Neural crest cell (in vitro differentiated cells): ENCODE data around the gene GPR173. TPM values are rescaled to one million over a fixed set of nuclear protein-coding genes. Genes with fewer than 3 reads are reported as not detected.

Experiments
- DNase-seq: peaks from one replicate; pipeline ENCODE4 v3.0.0; 2021; ENCODE audit warnings: low read depth, mixed read lengths, low spot score
- H3K27ac Mint-ChIP-seq: one replicate; pipeline ENCODE4 v1.8.0; 2021; ENCODE audit warnings: mild to moderate bottlenecking, mixed read lengths; ENCODE audit not compliant: unreplicated experiment
- H3K27me3 Mint-ChIP-seq: 2 replicates; pipeline ENCODE4 v1.8.0; 2021; ENCODE audit warnings: low read depth, mild to moderate bottlenecking, mixed read lengths
- H3K36me3 Mint-ChIP-seq: 2 replicates; pipeline ENCODE4 v1.8.0; 2021; ENCODE audit warnings: low read depth, mild to moderate bottlenecking, mixed read lengths
- H3K4me1 Mint-ChIP-seq: 2 replicates; pipeline ENCODE4 v1.8.0; 2021; ENCODE audit warnings: mixed read lengths
- H3K4me3 Mint-ChIP-seq: one replicate; pipeline ENCODE4 v1.8.0; 2021; ENCODE audit warnings: mild to moderate bottlenecking, mixed read lengths
- H3K9me3 Mint-ChIP-seq: 2 replicates; pipeline ENCODE4 v1.8.0; 2021; ENCODE audit warnings: mixed read lengths
- CTCF ChIP-seq: fragments of 200-600 bp; sonication (generic); conservative IDR thresholded peaks from 2 replicates; pipeline ENCODE4 v1.5.0; 2021; ENCODE audit warnings: antibody characterized with exemption, mild to moderate bottlenecking
- total RNA-seq: library from RNA; stranded (reverse); gene quantifications from 2 replicates; pipeline ENCODE4 v1.2.1, GENCODE V29; 2021

GPR173 gene
- total RNA-seq, 1 donor from 2014 or later = 13.0 TPM

GRCh38 chrX:53071064-53071463 is 22.5 kb downstream of the GPR173 start:
- Mint-ChIP-seq H3K4me3 (no peak overlapping the region), H3K4me1 (peaks cover 16% of the 10 kb centered on the region), H3K27ac (no peak overlapping the region), H3K27me3 (no peaks in the 10 kb centered on the region), H3K36me3 (peaks cover 10% of the 10 kb centered on the region), H3K9me3 (no peaks in the 10 kb centered on the region)
- no peak for TF ChIP-seq CTCF
- DNase-seq = no peak

GRCh38 chrX:53071604-53072417 is 23.2 kb downstream of the GPR173 start:
- Mint-ChIP-seq H3K4me3 (peak overlapping the region; percentile 62), H3K9me3 (no peaks in the 10 kb centered on the region), H3K36me3 (peaks cover 10% of the 10 kb centered on the region), H3K4me1 (peaks cover 16% of the 10 kb centered on the region), H3K27ac (no peak overlapping the region), H3K27me3 (no peaks in the 10 kb centered on the region)
- TF ChIP-seq CTCF = peak; percentile 69
- no peak for DNase-seq

GRCh38 chrX:53072418-53073114 is 24.0 kb downstream of the GPR173 start:
- Mint-ChIP-seq H3K9me3 (no peaks in the 10 kb centered on the region), H3K27ac (no peak overlapping the region), H3K27me3 (no peaks in the 10 kb centered on the region), H3K4me1 (peaks cover 16% of the 10 kb centered on the region), H3K4me3 (no peak overlapping the region), H3K36me3 (peaks cover 8% of the 10 kb centered on the region)
- no peak for DNase-seq
- TF ChIP-seq CTCF = no peak

GRCh38 chrX:53073115-53073586 is 24.6 kb downstream of the GPR173 start:
- H3K27ac Mint-ChIP-seq = no peak overlapping the region
- H3K36me3 Mint-ChIP-seq = peaks cover 8% of the 10 kb centered on the region
- no peaks in the 10 kb centered on the region for H3K27me3 Mint-ChIP-seq
- no peak for TF ChIP-seq CTCF
- DNase-seq = no peak
- H3K9me3 Mint-ChIP-seq = no peaks in the 10 kb centered on the region
- peaks cover 16% of the 10 kb centered on the region for H3K4me1 Mint-ChIP-seq
- H3K4me3 Mint-ChIP-seq = peak overlapping the region; percentile 59

GRCh38 chrX:53075011-53075410 is 26.4 kb downstream of the GPR173 start:
- no peak overlapping the region for H3K27ac Mint-ChIP-seq
- peaks cover 10% of the 10 kb centered on the region for H3K36me3 Mint-ChIP-seq
- no peaks in the 10 kb centered on the region for H3K9me3 Mint-ChIP-seq
- peaks cover 16% of the 10 kb centered on the region for H3K4me1 Mint-ChIP-seq
- DNase-seq = no peak
- H3K27me3 Mint-ChIP-seq = no peaks in the 10 kb centered on the region
- peak overlapping the region; percentile 50 for H3K4me3 Mint-ChIP-seq
- TF ChIP-seq CTCF = no peak
